NB4 (cell line): ENCODE data around the gene TEX13D.

Experiments
- DNase-seq: peaks from one replicate; pipeline ENCODE4 v3.0.0; 2010; ENCODE audit warnings: low read depth
- H3K4me3 ChIP-seq: one replicate; pipeline ENCODE4 v1.5.1; 2011; ENCODE audit warnings: mild to moderate bottlenecking, low read depth, low read length, moderate library complexity
- CTCF ChIP-seq: IDR thresholded peaks from one replicate; pipeline ENCODE4 v1.5.1; 2012; ENCODE audit warnings: low read depth, low read length
- MAX ChIP-seq: IDR thresholded peaks from 2 replicates; pipeline ENCODE4 v1.6.1; 2011; ENCODE audit warnings: low read depth, low read length
- MYC ChIP-seq: IDR thresholded peaks from 2 replicates; pipeline ENCODE4 v1.6.1; 2011; ENCODE audit warnings: low read depth, low read length
- POLR2A ChIP-seq: IDR thresholded peaks from 2 replicates; pipeline ENCODE4 v1.6.1; 2011; ENCODE audit warnings: mild to moderate bottlenecking; ENCODE audit not compliant: insufficient read length; ENCODE audit errors: extremely low read depth

TEX13D gene

GRCh38 chrX:124338733-124339514 is 6.5 kb downstream of the TEX13D start:
- H3K4me3 ChIP-seq: no peak overlapping the region
- DNase-seq: no peak
- TF ChIP-seq POLR2A (no peak), CTCF (no peak), MYC (no peak), MAX (no peak)

- no peak for DNase-seq
- H3K4me3 ChIP-seq: no peak overlapping the region
- TF ChIP-seq MAX: no peak
- TF ChIP-seq POLR2A: no peak
- no peak for TF ChIP-seq CTCF
- no peak for TF ChIP-seq MYC
These were observed 9.1 kb downstream of the TEX13D start for GRCh38 chrX:124341396-124342132.

- H3K4me3 ChIP-seq: no peak overlapping the region
- DNase-seq: no peak
- TF ChIP-seq MYC (no peak), MAX (no peak), CTCF (no peak), POLR2A (no peak)
These were observed 9.9 kb downstream of the TEX13D start for GRCh38 chrX:124342174-124342867.

- no peak overlapping the region for H3K4me3 ChIP-seq
- no peak for TF ChIP-seq POLR2A
- no peak for TF ChIP-seq MYC
- no peak for TF ChIP-seq CTCF
- TF ChIP-seq MAX: no peak
- DNase-seq: no peak
These were observed 10.6 kb downstream of the TEX13D start for GRCh38 chrX:124343016-124343415.

- no peak overlapping the region for H3K4me3 ChIP-seq
- DNase-seq: no peak
- no peak for TF ChIP-seq MYC
- no peak for TF ChIP-seq CTCF
- TF ChIP-seq POLR2A: no peak
- no peak for TF ChIP-seq MAX
These were observed 11.8 kb downstream of the TEX13D start for GRCh38 chrX:124344246-124344645.
